ENCODE data around the gene EFNA4.

DNA sequence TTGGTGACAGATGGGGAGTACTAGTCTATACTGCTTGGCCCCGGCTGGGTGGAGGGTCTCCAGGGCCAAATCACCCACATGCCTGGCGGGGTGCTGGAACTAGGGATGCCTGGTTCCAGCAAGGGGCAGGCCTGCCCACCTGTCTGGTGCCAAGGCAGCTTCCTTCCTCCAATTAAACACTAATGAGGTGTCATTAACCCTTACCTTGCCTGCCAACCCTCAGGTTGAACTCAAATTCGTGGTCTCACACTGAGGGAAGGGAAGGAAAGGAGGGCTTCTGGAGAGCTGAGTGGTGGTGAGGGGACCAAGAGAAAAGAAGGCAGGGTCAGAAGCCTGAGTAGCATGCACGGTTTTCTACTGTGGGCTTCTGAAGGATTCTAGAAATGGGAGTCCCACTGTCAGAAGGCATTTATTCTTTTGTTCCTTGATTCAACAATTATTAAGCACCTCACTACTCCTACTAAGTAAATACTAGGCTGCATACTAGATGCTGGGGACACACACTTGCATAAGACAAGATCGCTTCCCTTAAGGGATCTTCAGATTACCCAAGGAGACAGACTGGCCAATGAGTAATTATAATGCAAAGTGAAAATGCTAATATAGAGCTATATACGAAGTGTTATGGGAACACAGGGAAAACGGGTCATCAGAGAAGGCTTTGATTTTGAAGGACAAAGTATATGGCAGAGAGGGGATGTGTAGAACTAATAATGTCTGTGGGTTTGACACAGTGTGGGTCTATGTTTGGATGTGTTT, 9.2 kb downstream of the EFNA4 start:
- no peak for TF ChIP-seq POLR2AphosphoS2 (conservative IDR thresholded peaks at IDR 0.05; ENCODE audit: low read length)
- TF ChIP-seq, protein P1, sequence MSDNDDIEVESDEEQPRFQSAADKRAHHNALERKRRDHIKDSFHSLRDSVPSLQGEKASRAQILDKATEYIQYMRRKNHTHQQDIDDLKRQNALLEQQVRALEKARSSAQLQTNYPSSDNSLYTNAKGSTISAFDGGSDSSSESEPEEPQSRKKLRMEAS (IDR thresholded peaks at IDR 0.05): no peak
- no peak for TF ChIP-seq ZNF302 (CRISPR knock-in tag; IDR thresholded peaks at IDR 0.05)
- no peak for TF ChIP-seq RAD21 (conservative IDR thresholded peaks at IDR 0.05 in 1 of 2, IDR thresholded peaks at IDR 0.05 in 1 of 2)
- TF ChIP-seq, protein P2, sequence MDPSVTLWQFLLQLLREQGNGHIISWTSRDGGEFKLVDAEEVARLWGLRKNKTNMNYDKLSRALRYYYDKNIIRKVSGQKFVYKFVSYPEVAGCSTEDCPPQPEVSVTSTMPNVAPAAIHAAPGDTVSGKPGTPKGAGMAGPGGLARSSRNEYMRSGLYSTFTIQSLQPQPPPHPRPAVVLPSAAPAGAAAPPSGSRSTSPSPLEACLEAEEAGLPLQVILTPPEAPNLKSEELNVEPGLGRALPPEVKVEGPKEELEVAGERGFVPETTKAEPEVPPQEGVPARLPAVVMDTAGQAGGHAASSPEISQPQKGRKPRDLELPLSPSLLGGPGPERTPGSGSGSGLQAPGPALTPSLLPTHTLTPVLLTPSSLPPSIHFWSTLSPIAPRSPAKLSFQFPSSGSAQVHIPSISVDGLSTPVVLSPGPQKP (IDR thresholded peaks at IDR 0.05; ENCODE audit: low read depth, low read length): no peak
- TF ChIP-seq, protein P3, sequence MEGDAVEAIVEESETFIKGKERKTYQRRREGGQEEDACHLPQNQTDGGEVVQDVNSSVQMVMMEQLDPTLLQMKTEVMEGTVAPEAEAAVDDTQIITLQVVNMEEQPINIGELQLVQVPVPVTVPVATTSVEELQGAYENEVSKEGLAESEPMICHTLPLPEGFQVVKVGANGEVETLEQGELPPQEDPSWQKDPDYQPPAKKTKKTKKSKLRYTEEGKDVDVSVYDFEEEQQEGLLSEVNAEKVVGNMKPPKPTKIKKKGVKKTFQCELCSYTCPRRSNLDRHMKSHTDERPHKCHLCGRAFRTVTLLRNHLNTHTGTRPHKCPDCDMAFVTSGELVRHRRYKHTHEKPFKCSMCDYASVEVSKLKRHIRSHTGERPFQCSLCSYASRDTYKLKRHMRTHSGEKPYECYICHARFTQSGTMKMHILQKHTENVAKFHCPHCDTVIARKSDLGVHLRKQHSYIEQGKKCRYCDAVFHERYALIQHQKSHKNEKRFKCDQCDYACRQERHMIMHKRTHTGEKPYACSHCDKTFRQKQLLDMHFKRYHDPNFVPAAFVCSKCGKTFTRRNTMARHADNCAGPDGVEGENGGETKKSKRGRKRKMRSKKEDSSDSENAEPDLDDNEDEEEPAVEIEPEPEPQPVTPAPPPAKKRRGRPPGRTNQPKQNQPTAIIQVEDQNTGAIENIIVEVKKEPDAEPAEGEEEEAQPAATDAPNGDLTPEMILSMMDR (IDR thresholded peaks at IDR 0.05): no peak
- TF ChIP-seq NR3C1 (IDR thresholded peaks at IDR 0.05): no peak
- no peak for TF ChIP-seq CHD2 (IDR thresholded peaks at IDR 0.05; ENCODE audit: low read length, partially characterized antibody)
- no peak for TF ChIP-seq KDM1A (IDR thresholded peaks at IDR 0.05; ENCODE audit: low read depth)
- TF ChIP-seq POLR2A (IDR thresholded peaks at IDR 0.05; ENCODE audit: low read length): no peak
- TF ChIP-seq, protein P4, sequence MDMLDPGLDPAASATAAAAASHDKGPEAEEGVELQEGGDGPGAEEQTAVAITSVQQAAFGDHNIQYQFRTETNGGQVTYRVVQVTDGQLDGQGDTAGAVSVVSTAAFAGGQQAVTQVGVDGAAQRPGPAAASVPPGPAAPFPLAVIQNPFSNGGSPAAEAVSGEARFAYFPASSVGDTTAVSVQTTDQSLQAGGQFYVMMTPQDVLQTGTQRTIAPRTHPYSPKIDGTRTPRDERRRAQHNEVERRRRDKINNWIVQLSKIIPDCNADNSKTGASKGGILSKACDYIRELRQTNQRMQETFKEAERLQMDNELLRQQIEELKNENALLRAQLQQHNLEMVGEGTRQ (IDR thresholded peaks at IDR 0.05): no peak
- TF ChIP-seq HDAC2 (IDR thresholded peaks at IDR 0.05): no peak
- no peak for TF ChIP-seq EHMT2 (IDR thresholded peaks at IDR 0.05; ENCODE audit: low read depth)

All from A549 (cell line).